ENCODE measurements around the gene LITAFD.

- TF ChIP-seq CTCF (IDR thresholded peaks at IDR 0.05) (no peak), POLR2A (IDR thresholded peaks at IDR 0.05) (no peak)
These were observed 28.7 kb downstream of the LITAFD start for GRCh38 chr16:8910811-8911210.

Data from uterus (tissue), 2 donors.